Activated T-cell treated with anti-CD3 and anti-CD28 coated beads for 4 hours (primary cell): ENCODE results near the gene NRSN2.
"Not testable (repeated sequence)": the region's sequence is repeated elsewhere in the genome, so short reads cannot be mapped to it uniquely, and the experiment has no call there.

Experiments used
- DNase-seq: peaks from one replicate; pipeline ENCODE4 v3.0.0-alpha.2; 2020

The NRSN2 gene

GRCh38 chr20:325889-326644 is 20.8 kb upstream of the NRSN2 start:
- DNase-seq: peak; percentile 29

DNA sequence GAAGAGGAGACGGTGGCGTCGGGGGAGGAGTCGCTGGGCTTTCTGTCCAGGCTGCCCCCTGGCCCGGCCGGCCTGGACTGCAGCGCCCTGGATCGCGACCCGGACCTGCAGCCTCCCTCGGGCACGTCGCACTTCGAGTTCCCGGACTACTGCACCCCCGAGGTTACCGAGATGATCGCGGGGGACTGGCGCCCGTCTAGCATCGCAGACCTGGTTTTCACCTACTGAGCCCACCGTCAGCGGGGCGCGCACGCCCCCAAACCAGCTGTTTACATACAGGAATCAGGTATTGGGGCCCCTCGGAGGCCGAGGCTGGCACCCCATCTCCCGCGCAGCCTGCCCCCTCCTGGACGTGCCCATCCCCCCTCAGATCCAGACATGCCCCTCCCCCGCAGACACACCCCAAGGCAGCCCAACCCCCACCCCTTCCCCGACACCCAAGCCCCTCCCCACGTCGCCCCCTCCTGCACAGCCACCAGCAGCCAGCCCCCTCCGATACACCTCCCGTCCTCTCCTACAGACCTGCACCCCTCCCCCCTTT is 20.2 kb upstream of the NRSN2 start:
- DNase-seq: no peak

DNA sequence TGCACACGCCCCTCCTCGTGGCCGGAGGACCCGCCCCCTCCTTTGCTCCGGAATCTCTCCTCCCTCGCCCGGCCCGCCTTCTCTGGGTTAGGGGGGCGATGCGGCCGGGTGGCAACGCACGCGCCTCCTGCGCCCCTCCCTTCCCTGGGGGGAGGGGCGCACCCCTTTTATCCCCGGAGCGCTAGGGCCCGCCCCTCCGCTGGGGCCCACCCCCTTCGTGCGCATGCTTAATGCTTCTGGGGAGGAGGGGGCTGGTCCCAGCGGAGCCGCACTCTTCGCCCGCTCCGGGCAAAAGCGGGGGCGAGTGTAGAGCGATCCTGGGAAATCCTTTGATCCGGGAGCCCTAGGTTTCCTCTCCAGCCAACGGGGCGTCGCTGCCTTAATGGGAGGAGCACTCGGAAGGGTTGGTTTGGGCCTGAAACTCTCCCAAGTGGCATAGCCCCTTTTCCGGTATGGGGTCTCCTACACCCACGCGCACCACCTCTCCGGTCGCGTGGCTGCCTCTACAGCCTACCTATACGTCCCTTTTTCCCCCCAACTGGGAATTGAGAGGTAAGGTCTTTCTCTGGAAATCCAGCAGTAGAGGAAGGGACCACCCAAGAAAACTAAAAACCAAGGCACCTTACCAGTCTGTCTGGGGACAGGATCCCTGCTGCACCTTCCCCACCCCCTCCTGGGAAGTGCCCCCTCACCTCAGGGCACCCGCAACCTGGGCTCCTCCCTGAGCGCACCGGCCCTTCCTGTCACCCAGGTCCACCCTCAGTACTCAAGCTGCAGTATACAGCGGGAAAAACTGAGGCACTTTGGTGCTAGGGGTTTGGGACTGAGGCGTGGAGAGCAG is 19.5 kb upstream of the NRSN2 start:
- DNase-seq: peak; percentile 58

DNA sequence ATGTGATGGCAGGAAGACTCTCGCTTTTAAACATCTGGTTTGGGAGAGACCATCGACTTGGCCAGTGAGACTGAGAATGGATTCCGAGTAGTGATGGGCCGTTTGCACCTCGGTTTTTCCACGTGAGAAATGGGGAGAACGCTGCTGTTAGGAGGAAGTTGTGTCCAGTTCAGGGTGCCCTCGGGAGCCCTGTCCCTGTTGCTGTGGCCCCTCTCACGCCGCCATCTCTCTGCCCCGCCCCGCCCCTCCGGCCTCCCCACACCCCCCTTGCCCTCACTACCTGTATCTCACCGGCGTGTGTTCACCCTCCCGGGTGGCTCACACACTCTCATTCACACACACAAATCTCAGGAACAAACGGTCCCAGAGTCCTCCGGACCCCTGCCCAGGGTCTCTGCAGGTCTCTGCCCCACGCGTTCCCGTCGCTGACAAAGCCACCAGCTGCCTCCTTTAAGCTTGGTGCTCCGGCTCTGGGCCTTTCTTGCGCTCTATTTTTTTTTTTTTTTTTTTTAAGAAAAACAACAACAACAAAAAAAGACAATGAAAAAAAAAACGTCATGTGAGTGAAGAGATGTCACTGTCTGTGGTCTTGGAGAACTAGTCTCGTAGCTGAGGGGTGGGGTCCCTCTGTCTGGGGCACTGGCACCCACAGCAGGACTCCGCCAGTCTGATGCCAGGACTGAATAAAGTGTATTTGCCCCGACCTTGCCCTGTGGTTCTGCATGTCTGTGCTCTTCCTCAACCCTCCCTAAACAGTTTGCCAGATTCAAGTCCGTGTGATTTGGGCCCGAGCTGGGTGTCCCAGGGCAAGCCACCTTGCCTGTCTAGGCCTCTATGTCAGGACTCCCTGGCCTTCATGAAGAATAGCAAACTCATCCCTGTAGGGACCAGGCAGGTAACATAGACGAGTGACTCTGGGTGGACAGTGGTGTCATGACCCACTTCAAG is 18.6 kb upstream of the NRSN2 start:
- no peak for DNase-seq

GRCh38 chr20:328975-329695 is 17.8 kb upstream of the NRSN2 start:
- no peak for DNase-seq

GRCh38 chr20:329851-330232 is 17.1 kb upstream of the NRSN2 start:
- DNase-seq: no peak

GRCh38 chr20:330233-331149 is 16.4 kb upstream of the NRSN2 start:
- DNase-seq: peak; percentile 47

DNA sequence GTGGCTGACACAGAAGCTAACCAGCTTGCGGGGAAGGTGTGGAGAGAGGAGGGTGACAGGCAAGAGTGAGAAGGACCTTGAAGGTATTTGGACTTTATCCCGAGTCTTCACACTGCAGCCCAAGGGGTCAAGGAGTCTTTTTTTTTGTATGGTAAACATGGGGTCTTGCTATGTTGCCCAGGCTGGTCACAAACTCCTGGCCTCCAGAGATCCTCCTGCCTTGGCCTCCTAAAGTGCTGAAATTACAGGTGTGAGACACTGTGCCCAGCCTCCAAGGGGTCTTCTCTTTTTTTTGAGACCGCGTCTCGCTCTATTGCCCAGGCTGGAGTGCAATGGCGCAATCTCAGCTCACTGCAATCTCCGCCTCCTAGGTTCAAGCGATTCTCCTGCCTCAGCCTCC is 12.3 kb upstream of the NRSN2 start:
- DNase-seq: no peak

DNA sequence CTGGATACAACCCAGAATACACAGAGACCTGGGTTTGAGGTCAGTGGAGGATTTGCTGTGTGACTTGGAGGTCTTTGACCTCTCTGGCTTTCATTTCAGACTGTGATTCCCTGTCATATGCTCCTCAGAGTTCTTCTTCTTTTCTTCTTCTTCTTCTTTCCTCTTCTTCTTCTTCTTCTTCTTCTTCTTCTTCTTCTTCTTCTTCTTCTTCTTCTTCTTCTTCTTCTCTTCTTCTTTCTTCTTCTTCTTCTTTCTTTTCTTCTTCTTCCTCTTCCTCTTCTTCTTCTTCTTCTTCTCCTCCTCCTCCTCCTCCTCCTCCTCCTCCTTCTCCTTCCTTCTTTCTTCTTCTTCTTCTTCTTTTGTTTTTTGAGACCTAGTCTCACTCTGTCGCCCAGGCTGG is 10.9 kb upstream of the NRSN2 start:
- DNase-seq: not testable (repeated sequence)

DNA sequence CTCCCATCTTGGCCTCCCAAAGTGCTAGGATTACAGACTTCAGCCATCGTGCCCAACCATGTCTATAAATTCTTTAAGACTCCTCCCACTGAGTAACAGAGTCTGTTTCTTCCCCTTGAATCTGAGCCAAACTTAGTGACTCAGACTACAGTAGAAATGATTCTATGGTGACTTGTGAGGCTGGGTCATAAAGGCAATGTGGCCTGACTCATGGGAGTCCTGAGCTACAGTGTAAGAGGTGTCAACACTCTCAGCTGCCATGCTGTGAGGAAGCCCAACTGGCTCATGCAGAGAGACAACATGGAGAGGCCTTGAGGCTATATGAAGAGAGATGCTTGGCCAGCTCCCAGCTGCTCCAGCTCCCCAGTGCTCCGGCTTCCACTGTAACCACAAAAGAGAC is 5.2 kb upstream of the NRSN2 start:
- DNase-seq: no peak

DNA sequence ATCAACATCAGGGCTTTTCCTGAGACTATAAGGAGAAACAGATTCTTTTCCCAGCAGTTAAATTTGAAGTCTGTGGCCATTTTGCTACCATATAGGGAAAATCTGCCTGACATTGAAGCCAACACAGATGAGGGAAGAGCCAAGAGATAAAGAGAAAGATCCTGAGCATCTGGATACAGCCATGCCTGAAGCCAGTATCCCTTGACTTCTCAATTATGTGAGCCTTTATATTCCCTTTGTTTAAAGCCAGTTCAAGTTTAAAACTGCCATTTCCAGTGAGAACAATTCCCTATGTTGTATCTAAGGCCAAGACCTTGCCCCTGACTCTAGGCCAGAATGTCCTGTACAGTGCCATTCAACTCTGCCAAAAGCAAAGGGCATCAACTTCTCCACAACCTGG is 3.8 kb upstream of the NRSN2 start:
- DNase-seq: no peak

DNA sequence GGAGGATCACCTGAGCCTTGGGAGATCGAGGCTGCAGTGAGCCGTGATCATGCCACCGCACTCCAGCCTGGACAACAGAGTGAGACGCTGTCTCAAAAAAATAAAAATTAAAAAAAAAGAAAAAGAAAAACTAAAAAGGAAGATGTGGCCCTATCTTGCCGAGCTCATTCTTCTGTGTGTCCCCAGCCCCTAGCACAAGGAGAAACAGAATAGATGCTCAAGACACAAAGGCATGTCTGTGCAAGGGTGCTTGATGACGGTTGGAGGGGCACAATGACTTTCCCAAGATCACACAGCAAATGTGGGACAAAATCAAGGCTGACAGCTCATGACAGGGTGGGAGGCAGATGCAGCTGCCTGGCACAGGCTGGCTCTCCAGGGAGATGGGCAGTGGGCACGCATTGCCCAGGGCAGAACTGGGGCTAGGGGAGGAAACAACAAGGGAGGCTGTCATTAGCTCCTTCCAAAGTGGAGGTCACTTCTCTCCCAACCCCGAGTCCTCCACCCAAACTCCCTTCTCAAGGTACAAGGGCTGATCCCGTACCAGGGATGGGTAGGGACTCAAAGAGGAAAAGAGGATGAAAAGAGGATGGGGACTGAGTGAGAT is 775 bp upstream of the NRSN2 start:
- DNase-seq: no peak

GRCh38 chr20:347317-347639 is 367 bp downstream of the NRSN2 start:
- DNase-seq: no peak

DNA sequence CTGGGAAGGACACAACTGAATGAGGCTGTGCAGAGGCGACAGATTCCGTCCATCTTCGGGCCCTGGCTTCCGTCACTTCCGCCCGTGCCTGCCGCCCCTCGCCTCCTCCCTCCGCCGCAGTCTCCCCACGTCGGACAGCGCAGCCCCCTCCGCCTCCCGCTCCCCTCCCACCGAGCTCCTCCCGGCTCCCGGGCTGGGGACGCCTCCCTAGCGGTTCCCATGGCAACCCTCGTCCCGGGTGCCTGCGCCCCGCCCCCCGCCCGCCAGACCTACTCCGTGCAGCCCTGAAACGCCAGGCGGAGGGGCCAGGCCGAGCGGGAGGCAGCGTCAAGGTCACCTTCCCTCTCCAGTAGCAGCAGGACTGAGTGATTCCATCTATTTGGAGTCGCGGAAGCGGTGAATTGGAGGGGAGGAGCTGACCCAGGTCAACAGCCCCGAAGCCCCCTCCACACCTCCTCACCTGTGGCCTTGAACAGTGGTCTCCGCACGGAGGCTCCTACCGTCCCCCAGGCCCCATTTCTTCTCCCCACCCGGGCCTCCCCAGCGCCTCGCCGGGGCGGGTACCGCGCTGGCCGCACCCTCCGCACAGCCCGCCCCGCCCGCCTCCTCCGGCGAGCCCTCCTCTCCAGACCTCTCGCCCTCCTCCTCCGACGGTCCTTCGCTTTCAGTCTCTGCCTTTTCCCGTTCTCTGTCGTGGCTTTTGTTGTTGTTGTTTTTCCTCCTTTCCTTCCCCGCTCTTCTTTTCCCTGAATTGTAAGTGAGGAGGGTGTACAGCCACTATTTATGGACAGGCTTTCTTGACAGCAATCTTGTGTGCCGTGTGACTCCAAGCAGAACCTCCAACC is 951 bp downstream of the NRSN2 start:
- DNase-seq: peak; percentile 42

DNA sequence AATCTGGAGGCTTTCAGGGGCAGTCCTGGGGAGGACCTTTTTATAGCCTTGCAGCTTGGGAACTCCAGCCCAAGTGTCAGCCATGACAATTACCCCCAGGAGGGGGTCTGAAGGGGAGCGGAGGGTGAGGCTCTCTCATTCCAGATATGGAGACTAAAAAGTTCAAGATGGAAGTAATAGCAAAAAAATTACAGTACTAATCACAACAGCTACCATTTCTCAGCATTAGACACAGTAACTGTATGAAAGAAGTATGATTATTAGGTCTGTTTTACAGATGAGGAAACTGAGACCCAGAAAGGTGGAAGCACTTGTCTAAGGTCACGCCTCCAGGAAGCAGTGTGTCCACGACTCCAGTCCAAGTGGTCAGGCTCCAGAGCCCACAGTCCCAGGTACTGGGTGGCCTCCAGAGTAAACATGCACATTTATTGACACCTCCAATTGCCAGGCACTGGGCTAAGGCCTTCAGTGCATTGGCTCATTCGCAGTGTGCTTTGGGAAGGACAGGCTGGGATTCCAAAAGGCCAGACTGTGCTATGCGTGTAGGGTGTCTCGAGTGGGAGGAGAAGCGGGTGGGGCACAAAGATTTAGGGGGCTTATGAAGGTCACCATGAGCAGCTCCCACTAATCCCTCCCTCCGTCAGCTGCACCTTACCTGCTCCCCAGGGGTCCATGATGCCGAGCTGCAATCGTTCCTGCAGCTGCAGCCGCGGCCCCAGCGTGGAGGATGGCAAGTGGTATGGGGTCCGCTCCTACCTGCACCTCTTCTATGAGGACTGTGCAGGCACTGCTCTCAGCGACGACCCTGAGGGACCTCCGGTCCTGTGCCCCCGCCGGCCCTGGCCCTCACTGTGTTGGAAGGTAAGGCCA is 2.3 kb downstream of the NRSN2 start:
- DNase-seq: no peak

DNA sequence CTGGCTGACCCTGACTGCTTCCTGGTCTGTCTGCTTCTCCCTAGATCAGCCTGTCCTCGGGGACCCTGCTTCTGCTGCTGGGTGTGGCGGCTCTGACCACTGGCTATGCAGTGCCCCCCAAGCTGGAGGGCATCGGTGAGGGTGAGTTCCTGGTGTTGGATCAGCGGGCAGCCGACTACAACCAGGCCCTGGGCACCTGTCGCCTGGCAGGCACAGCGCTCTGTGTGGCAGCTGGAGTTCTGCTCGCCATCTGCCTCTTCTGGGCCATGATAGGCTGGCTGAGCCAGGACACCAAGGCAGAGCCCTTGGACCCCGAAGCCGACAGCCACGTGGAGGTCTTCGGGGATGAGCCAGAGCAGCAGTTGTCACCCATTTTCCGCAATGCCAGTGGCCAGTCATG is 6.3 kb downstream of the NRSN2 start:
- no peak for DNase-seq

DNA sequence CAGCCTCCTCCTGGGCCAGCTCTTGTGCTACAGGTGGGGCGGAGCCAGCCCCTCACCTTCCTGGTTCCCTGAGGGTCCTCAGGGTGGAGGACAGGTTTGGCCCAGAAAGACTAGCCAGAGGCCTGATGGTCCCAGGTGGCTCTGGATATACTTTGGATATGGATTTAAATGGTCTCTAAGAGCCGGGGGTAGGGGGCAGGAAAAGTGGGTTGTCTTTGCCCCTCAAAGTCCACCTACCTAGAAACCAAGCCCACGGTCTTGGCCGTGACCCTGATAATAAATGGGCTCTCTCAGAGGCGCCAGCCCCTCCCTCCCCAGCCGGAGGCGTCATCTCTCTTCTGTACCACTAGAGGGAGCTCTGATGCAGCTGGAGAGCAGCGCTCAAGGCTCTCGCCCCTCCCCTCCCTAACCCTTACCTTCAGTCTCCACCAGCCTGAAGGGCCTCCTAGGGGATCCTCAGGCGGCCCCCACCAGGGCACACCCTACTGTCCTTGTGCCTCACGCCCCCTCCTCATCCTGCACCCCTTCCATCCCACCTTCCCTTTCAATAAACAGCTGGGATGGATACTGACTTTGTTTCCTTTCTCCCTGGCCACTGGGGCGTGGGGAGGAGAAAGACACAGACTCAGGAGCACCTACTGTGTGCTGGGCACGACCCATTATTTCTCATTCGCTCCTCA is 7.5 kb downstream of the NRSN2 start:
- DNase-seq: peak; percentile 75

GRCh38 chr20:356154-356553 is 9.2 kb downstream of the NRSN2 start:
- DNase-seq: not testable (repeated sequence)
